NCI-H2196 treated with DMSO at 0.1 percent for 48 hours (cell line): Measurements from ENCODE around the gene BEND2.
A peak's percentile ranks its signal among the peaks of the same experiment; 100 is the strongest.
"Not testable (repeated sequence)": the region's sequence is repeated elsewhere in the genome, so short reads cannot be mapped to it uniquely, and the experiment has no call there.

ENCODE experiments used
- DNase-seq: peaks from one replicate; lab custom pipeline; 2025; ENCODE audit not compliant: unreplicated experiment; lab: John Stamatoyannopoulos, UW

BEND2 gene

DNA sequence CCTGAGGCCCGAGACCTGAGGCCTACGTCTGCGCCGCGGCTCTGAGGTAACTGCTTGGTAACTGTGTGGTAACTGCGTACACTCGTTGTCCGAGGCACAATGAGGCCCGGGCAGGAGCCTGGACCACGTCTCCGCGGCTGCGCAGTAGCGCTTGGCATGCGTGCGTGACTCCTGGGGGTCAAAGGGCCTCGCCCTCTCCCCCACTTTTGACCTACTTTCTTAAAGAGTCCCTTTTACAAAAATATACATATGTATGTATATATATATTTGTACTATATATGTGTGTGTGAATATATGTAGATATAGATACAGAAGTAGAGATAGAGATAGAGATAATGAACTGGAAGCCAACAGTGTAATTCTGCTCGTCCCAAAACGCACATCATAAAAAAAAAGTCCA lies at the start of gene BEND2:
Gene BEND2, minus strand, starts transcription at position 101 of the 400 bp plus-strand sequence. CDS start 136 bp downstream, outside the sequence.
- DNase-seq, result no peak

GRCh38 chrX:18255059-18255458 lies 34.4 kb upstream of the BEND2 start:
- DNase-seq, result no peak

DNA sequence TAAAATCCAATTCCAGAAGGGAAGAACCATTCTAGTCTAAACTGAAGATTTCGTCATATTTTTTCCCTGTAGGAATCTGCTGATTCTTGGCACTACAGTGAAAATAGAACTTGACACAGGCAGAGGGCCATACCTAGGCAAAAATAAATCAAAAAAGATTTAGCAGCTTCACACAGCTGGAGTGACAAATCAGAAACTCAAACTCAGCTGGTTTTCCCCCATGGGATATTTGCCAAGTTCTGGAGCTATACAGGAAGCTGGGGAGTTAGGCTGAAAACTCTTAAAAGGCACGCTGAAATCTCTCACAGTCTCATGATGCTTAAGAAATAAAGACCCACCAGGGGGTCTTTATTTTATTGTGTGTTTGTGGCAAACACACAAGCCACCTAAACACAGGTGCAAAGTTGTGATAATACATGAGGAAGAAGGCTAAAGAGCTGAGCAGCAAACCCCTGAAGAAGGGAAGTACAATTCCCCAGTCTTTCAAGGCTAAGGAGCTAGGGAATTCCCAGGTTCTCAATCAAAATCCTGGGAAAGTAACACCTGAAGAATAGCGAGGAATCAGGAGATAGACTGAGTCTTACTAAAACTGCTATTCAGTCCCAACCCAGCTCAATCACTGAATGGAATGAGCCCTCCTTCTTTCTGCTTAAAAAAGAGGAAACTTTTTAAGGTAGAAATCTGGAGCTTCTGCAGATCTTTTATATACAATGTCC lies 32.1 kb upstream of the BEND2 start:
- DNase-seq, result no peak

GRCh38 chrX:18229646-18230045 lies 9.0 kb upstream of the BEND2 start:
- not testable (repeated sequence) for DNase-seq

DNA sequence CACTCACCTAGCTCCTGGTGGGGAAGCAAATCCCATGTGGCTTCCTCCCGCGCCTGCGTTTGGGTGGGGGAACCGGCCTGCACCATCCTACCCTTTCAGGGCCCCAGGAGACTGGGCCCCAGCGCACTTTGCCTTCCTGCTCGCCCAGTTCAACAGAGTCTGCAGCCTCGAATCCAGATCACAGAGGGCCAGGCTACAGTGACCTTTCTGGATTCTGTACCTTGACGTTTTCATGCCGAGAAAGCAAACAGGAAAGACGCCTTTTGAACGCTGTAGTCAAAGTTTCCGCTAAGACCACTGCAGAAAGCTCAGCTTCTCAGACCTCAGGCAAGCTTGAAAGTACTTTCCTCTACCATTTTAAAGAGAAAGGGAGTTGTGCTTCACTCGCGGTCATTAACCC lies 7.4 kb upstream of the BEND2 start:
- no peak for DNase-seq

- DNase-seq, result no peak
Observed at GRCh38 chrX:18227458-18227857, 6.8 kb upstream of the BEND2 start.

DNA sequence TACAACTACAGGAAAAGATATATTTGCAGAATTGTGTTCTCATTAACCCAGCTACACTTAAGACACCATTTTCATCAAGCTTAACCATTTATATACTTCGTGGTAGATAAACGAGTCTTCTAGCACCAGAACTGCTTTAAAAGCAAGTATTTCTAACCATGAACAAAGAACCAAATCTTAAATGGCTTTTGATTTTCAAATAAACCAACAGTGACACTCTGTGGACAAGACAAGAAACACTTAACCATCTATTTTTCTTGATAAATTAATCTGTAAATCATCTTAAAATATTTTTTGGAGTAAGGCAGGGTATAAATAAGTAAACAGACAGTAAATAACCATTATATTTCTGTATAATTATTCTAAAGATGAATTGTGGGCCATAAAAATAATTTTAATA lies 10.2 kb downstream of the BEND2 start:
- DNase-seq, result no peak

DNA sequence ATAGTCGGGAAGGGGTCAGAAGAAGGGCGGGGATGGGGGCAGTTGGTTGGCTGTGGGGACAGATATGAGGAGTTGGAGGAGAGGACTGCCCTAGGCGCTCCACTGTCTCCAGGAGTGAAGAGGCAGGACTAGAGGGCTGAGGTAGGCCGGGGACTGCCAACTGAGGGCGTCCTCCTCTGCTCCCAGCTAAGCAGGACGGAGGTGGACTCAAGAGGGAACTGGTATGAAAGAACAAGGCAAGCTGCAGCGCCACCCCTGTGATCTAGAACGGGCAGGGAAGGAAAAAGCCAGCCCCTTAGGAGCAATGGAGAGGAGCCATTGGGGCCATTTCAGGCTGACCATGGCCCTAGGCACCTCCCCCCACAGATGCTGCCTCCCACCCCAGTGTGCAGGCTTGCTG lies 14.0 kb downstream of the BEND2 start:
- no peak for DNase-seq

- DNase-seq, result no peak
Observed at GRCh38 chrX:18203631-18204030, 17.1 kb downstream of the BEND2 start.

- DNase-seq, result peak; percentile 9
Observed at GRCh38 chrX:18194688-18195087, 26.0 kb downstream of the BEND2 start.

- no peak for DNase-seq
Observed at GRCh38 chrX:18179446-18179845, 41.2 kb downstream of the BEND2 start.

- no peak for DNase-seq
Observed at GRCh38 chrX:18174971-18175370, 45.7 kb downstream of the BEND2 start.

DNA sequence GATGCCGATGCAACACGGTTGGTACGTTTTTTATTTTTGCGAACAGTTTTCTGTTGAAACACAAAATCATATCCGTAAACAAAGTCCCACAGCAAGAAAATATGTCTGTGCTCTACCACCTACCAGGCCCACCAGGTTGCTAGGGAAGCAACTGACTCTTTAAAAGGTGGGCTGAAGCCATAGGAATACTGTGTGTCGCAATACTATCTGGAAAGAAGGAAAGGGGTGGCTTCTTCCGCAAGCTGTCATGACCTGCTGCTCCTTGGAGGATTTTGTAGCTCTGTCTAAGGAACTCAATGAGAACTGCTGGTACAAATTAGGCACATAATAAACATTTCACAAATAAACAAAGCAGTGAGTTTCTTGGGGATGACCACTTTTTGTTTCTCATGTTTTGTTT lies 46.5 kb downstream of the BEND2 start:
- DNase-seq, result no peak

- peak; percentile 12 for DNase-seq
Observed at GRCh38 chrX:18173494-18174180, 47.0 kb downstream of the BEND2 start.

DNA sequence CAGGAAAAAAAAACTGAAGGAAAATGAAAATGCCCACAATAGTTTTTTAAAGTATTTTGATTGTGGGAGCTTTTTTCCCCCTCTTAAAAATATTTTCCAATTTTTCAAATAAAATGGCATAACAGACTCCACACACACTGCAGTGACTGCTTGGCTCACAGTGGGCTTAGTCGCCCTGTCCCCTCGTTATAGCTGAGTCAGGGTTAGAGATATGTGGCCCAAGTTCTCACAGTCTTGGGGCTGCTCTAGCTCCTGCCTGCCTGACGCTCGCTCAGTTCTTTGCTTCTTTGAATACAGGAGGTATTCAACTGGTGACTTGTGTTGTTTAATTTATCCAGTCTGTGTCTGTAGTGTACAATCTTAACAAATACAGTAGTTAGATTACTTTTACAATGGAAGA lies 47.7 kb downstream of the BEND2 start:
- DNase-seq, result no peak

DNA sequence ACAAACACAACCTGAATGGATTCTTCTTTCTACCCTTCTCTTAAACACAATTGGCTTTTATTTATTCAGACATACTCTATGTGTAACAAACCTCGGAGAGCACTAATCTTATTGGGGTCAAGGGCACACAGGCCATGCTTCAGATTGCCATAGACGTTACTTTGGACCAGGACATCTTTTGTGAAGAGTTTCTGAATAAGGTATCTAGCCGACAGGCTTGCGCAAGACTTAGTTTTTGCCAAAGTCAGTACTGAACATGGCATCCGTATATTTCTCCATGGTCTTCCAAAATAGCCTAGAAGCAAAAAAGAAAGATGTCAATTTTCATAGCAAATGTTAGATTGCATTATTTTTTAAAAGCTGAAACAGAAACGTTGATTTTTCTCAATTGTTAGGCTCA lies 49.8 kb downstream of the BEND2 start:
- DNase-seq, result no peak

DNA sequence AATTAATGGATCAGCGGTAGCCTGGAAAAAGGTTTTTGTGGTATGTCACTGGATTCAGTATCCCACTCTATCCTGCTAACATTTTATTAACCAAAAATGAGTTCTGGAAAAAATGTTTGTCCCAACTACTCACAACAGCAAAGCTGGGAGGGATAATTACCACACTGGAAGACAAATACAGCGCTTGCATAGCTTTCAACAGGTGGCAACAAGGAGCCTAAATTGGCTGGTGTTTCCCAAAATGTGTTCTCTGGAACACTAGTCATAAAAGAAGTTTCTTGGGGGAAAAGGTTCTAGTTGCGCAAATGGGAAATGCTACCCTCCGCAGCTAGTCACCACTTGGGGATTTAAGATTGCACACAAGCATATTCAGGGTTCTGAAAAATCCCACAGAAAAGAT lies 54.6 kb downstream of the BEND2 start:
- DNase-seq, result no peak

DNA sequence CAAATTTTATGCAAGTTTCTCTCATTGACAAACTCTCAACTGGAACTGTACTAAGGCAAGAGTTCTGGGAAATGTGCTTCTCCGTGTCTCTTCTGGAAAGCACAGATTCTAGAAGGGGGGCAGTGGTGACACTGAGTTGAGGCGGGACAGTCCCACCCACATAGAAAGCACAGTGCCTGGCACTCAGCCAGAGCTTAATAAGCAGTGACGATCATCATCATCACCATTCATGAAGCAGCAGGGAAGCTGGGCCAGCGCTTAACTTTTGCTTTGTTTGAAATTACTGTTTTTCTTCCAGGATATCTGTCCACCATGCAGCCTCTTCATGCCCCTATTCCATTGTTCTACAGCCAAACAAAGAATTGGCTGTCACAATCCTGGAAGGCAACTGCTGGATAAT lies 60.3 kb downstream of the BEND2 start:
- DNase-seq, result no peak

GRCh38 chrX:18158963-18159362 lies 61.7 kb downstream of the BEND2 start:
- DNase-seq, result no peak

GRCh38 chrX:18151649-18152048 lies 69.0 kb downstream of the BEND2 start:
- no peak for DNase-seq

DNA sequence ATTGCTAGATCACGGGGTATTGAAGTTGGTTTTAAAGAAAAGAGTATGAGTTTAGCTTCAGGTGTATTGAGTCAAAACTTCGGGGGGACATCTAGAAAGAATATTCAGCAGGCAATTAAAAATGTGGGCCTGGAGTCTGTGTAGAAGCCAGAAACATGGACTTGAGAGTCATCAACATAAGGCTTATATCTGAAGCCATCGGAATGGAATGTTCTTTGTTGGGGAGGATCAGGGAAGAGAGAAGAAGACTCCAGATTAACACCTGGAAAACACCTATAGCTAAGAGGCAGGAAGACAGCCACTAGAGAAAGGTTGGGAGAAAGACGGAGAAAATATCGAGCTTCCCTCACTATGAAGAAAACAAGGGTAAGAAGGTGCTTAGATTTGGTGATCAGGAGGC lies 69.5 kb downstream of the BEND2 start:
- DNase-seq, result no peak

GRCh38 chrX:18149454-18149853 lies 71.2 kb downstream of the BEND2 start:
- DNase-seq, result no peak

DNA sequence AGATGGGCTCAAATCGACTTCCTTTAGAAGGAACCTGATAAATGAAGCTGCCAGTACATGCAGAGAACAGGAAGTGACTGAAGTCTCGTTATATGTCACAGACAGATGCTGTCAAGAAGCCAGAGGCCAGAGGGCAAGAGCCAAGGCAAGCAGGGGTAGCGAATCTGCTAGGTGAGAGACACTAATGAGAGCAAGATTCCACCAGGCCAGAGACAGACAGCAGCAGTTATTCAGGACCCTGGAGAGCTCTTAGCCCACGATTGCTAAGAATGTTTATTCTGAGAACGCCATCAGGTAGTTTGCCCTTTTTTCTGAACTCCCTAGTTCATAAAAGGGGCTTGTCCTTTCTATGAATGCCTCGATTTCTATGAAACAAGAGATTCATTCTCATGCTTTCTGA lies 73.7 kb downstream of the BEND2 start:
- DNase-seq, result no peak
